Keratinocyte (primary cell): ENCODE measurements around the gene RPL32. TPM values are rescaled to one million over a fixed set of nuclear protein-coding genes. Genes with fewer than 3 reads are reported as not detected.
A peak's percentile ranks its signal among the peaks of the same experiment; 100 is the strongest.

ENCODE experiments used
- DNase-seq: peaks from one replicate; pipeline ENCODE4 v3.0.0-alpha.2; 2011; ENCODE audit warnings: low read depth, missing footprints, low spot score
- FAIRE-seq: peaks from 2 replicates; lab custom pipeline; 2011; peaks lifted over from hg19 to GRCh38; lab: Jason Lieb, UNC
- H2AFZ ChIP-seq: 2 replicates; pipeline ENCODE4 v1.6.0; 2012; ENCODE audit warnings: low read length, control low read depth, inconsistent platforms; ENCODE audit not compliant: control insufficient read depth
- H3K27ac ChIP-seq: 2 replicates; pipeline ENCODE4 v1.5.1; 2011; ENCODE audit warnings: low read length; ENCODE audit not compliant: control insufficient read depth, insufficient read depth
- H3K27me3 ChIP-seq: 3 replicates; pipeline ENCODE4 v1.6.0; 2011; ENCODE audit warnings: low read length; ENCODE audit not compliant: control insufficient read depth, insufficient read depth; ENCODE audit errors: extremely low read depth
- H3K36me3 ChIP-seq, 2 experiments: 2 replicates in 1 of 2; 3 replicates in 1 of 2; pipeline ENCODE4 v1.5.1; 2011; ENCODE audit warnings: low read length in 2 of 2, mild to moderate bottlenecking in 1 of 2; ENCODE audit not compliant: control insufficient read depth in 2 of 2, insufficient read depth in 2 of 2; ENCODE audit errors: extremely low read depth in 1 of 2
- H3K4me1 ChIP-seq: 3 replicates; pipeline ENCODE4 v1.5.1; 2011; ENCODE audit warnings: low read length; ENCODE audit not compliant: control insufficient read depth, insufficient read depth; ENCODE audit errors: extremely low read depth
- H3K4me2 ChIP-seq: 3 replicates; pipeline ENCODE4 v1.6.0; 2011; ENCODE audit warnings: low read depth, low read length; ENCODE audit not compliant: control insufficient read depth, insufficient read depth; ENCODE audit errors: extremely low read depth
- H3K4me3 ChIP-seq, 3 experiments: fragments of 200-600 bp in 1 of 3; sonication (generic) in 1 of 3; 2 replicates in 2 of 3; 3 replicates in 1 of 3; pipeline ENCODE4 v1.5.1; 2011 to 2016; ENCODE audit warnings: low read length in 3 of 3, mild to moderate bottlenecking in 3 of 3, control low read depth in 2 of 3, inconsistent platforms in 1 of 3, low read depth in 1 of 3, mixed read lengths in 1 of 3, mixed run types in 1 of 3, moderate library complexity in 1 of 3; ENCODE audit not compliant: control insufficient read depth in 2 of 3, insufficient read depth in 2 of 3; ENCODE audit errors: extremely low read depth in 1 of 3
- H3K79me2 ChIP-seq: 2 replicates; pipeline ENCODE4 v1.6.0; 2012; ENCODE audit warnings: low read length; ENCODE audit not compliant: control insufficient read depth, insufficient read depth
- H3K9ac ChIP-seq: 3 replicates; pipeline ENCODE4 v1.6.0; 2011; ENCODE audit warnings: low read length; ENCODE audit not compliant: control insufficient read depth, insufficient read depth; ENCODE audit errors: extremely low read depth
- H3K9me1 ChIP-seq: 3 replicates; pipeline ENCODE4 v1.6.0; 2011; ENCODE audit warnings: low read length; ENCODE audit not compliant: control insufficient read depth, insufficient read depth; ENCODE audit errors: extremely low read depth
- H3K9me3 ChIP-seq: 2 replicates; pipeline ENCODE4 v1.5.1; 2012; ENCODE audit warnings: low read depth, low read length; ENCODE audit not compliant: control insufficient read depth
- H4K20me1 ChIP-seq: 3 replicates; pipeline ENCODE4 v1.6.0; 2011; ENCODE audit warnings: low read length; ENCODE audit not compliant: control insufficient read depth, insufficient read depth; ENCODE audit errors: extremely low read depth
- CTCF ChIP-seq, 3 experiments: IDR thresholded peaks in 1 of 3; conservative IDR thresholded peaks in 1 of 3; optimal IDR thresholded peaks in 1 of 3; 2 replicates in 2 of 3; 3 replicates in 1 of 3; pipeline versions ENCODE3 to v1.5.1; 2011; ENCODE audit warnings: low read length in 3 of 3, mild to moderate bottlenecking in 3 of 3, moderate library complexity in 2 of 3, control low read depth in 1 of 3, inconsistent platforms in 1 of 3; ENCODE audit not compliant: insufficient read depth in 2 of 3; ENCODE audit errors: extremely low read depth in 1 of 3
- EZH2 ChIP-seq: IDR thresholded peaks from one replicate; pipeline ENCODE4 v1.6.1; 2012; ENCODE audit warnings: inconsistent platforms, mild to moderate bottlenecking, low read length, moderate library complexity
- dilution Hi-C: fragments of 300-500 bp; cut with MboI; formaldehyde crosslinking; loops from one replicate; pipeline ENCODE4 v1.7.0; 2020; ENCODE audit warnings: low sequenced_read_pairs; ENCODE audit not compliant: extremely low pct_ligation_motif_present
- polyA plus RNA-seq, 5 experiments: library from polyadenylated mRNA; depleted of rRNA in 3 of 5; stranded (reverse) in 3 of 5; stranded (forward) in 1 of 5; unstranded in 1 of 5; fragments of >200 nt; gene quantifications; 1 replicate in 1 of 5; 2 replicates in 3 of 5; 3 replicates in 1 of 5; pipeline versions ENCODE4 v1.2.1 to v1.2.3, GENCODE V29; 2011 to 2012; ENCODE audit warnings: missing spikeins in 2 of 5, low read depth in 1 of 5, low replicate concordance in 1 of 5

The RPL32 gene
- polyA plus RNA-seq, 1 donor (not counting 4 experiments of a cell fraction or from before 2014, with no cell fraction given) = 2,534 TPM

- no peaks in the 10 kb centered on the region for H3K9me3 ChIP-seq
- FAIRE-seq (peak; percentile 41), DNase-seq (no peak)
- TF ChIP-seq CTCF (optimal IDR thresholded peaks at IDR 0.05 in 1 of 3, IDR thresholded peaks at IDR 0.05 in 1 of 3, conservative IDR thresholded peaks at IDR 0.05 in 1 of 3; ENCODE audit: extremely low read depth in 1 of 3, insufficient read depth in 2 of 3, low read length in 3 of 3) (no peak), EZH2 (no peak)
- H3K27ac ChIP-seq = no peak overlapping the region
- H3K4me1 ChIP-seq = no peaks in the 10 kb centered on the region
- no peaks in the 10 kb centered on the region for H3K36me3 ChIP-seq
- H3K79me2 ChIP-seq = no peaks in the 10 kb centered on the region
- H4K20me1 ChIP-seq = no peaks in the 10 kb centered on the region
- no peaks in the 10 kb centered on the region for H3K9me1 ChIP-seq
- dilution Hi-C loops = no loop called here
- no peak overlapping the region for H2AFZ ChIP-seq
- H3K9ac ChIP-seq = no peak overlapping the region
- no peaks in the 10 kb centered on the region for H3K27me3 ChIP-seq
- H3K4me2 ChIP-seq = no peak overlapping the region
- no peak overlapping the region for H3K4me3 ChIP-seq
Measured at GRCh38 chr3:12818773-12819172, 22.6 kb downstream of the RPL32 start.

GRCh38 chr3:12818273-12818672, 23.1 kb downstream of the RPL32 start:
- no peak overlapping the region for H3K9ac ChIP-seq
- dilution Hi-C loops = no loop called here
- H3K9me3 ChIP-seq = no peaks in the 10 kb centered on the region
- no peak overlapping the region for H3K27ac ChIP-seq
- no peaks in the 10 kb centered on the region for H4K20me1 ChIP-seq
- no peaks in the 10 kb centered on the region for H3K9me1 ChIP-seq
- no peak overlapping the region for H2AFZ ChIP-seq
- no peaks in the 10 kb centered on the region for H3K79me2 ChIP-seq
- H3K4me1 ChIP-seq = no peaks in the 10 kb centered on the region
- no peaks in the 10 kb centered on the region for H3K36me3 ChIP-seq
- DNase-seq (no peak), FAIRE-seq (no peak)
- TF ChIP-seq CTCF (optimal IDR thresholded peaks at IDR 0.05 in 1 of 3, IDR thresholded peaks at IDR 0.05 in 1 of 3, conservative IDR thresholded peaks at IDR 0.05 in 1 of 3; ENCODE audit: extremely low read depth in 1 of 3, insufficient read depth in 2 of 3, low read length in 3 of 3) (no peak), EZH2 (no peak)
- no peak overlapping the region for H3K4me3 ChIP-seq
- H3K27me3 ChIP-seq = no peaks in the 10 kb centered on the region
- no peak overlapping the region for H3K4me2 ChIP-seq
